Stimulated activated CD8-positive, alpha-beta memory T cell treated with anti-CD3 and anti-CD28 coated beads, Interleukin-15, amount 100 ng/mL, for 48 hours (primary cell): ENCODE data around the gene TMC5.

Source experiments
- DNase-seq, 2 donors: peaks; one replicate each; pipeline ENCODE4 v3.0.0-alpha.2; 2020; ENCODE audit warnings: low read depth in 2 of 2

Gene TMC5

DNA sequence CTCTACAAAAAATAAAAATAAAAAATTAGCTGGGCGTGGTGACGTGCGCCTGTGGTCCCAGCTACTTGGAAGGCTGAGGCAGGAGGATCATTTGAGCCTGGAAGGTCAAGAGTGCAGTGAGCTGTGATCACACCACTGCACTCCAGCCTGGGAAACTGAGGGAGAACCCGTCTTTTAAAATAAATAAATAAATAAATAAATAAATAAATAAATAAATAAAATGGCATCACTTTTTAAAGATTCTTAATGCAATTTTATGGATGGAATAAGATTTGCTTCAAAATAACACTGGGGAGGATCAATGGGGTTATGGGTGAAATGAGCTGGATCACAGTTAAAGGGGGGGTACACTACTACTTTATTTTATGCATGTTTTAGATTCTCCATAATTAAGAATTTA is 89.3 kb downstream of the TMC5 start:
- no peak for DNase-seq

DNA sequence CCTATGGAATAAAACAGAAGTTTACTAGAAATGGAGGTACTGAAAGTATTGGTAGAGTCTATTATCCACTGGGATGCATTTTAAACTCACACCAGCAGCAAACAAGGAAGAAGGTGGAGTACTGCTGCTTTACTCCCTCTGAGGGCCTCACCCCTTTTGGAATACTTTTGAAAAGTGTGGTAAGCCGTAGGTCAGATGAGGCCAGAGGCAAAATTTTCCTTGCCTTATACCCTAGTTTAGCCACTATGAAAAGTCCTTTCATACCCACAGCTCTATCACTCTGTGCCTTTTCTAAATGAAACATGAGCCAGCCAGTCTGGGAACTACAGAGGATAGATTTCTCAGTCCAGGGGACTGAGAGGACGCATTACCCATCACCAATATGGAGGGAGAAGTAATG is 90.2 kb downstream of the TMC5 start:
- DNase-seq = no peak

DNA sequence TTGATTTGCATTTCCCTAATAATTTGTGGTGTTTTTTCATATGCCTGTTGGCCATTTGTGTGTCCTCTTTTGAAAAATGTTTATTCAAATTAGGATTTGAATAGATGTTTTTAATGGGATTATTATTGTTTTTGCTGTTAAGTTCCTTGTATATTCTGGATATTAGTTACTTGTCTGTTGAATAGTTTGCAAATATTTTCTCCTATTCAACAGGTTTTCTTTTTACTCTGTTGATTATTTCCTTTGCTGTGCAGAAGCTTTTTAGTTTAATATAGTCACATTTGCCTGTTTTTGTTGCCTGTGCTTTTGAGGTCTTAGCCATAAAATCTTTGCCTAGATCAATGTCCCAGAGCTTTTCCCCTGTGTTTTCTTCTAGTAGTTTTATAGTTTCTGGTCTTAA is 94.6 kb downstream of the TMC5 start:
- no peak for DNase-seq

DNA sequence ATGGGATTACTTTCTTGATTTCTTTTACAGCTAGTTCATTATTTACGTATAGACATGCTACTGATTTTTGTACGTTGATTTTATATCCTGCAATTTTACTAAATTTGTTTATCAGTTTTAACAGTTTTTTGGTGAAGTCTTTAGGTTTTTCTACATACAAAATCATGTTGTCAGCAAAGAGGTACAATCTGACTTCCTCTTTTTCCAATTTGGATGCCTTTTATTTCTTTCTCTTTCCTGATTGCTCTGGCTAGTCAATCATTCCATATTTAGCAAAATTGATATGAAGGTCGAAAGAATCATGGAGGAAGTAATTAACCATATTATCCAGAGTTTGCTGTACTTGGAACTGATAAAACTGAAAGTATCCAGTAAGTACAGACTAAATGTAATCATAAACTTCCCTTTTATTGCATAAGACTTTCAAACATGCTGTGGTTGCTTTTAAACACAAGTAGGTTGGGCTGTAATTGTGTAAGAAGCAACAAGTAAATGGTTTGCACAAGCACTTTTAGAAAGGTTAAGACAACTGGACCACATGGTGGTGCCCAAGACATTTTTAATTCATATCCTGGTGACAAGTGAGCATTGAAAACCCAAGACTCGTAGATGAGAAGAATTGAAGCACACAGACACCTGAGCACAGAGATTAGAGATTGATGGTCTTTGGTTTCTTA is 95.8 kb downstream of the TMC5 start:
- DNase-seq = no peak

DNA sequence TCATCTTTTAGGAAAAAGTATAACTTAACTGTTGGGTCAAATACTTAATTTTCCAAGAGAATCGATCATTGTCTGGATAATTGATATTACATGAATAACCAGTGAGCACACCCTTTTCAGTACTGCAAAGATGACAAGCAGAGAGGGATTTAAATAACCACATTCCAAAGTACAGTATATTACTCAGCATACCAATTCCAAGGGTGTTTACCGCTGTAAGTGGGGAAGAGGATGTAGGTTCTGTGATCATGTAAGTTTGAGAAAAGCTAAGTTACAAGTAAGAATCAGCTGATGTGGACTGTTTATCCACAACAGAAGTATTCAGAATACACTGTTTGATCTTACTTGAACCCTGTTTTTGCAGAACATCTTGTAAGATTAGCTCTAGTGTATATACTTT is 98.1 kb downstream of the TMC5 start:
- no peak for DNase-seq

DNA sequence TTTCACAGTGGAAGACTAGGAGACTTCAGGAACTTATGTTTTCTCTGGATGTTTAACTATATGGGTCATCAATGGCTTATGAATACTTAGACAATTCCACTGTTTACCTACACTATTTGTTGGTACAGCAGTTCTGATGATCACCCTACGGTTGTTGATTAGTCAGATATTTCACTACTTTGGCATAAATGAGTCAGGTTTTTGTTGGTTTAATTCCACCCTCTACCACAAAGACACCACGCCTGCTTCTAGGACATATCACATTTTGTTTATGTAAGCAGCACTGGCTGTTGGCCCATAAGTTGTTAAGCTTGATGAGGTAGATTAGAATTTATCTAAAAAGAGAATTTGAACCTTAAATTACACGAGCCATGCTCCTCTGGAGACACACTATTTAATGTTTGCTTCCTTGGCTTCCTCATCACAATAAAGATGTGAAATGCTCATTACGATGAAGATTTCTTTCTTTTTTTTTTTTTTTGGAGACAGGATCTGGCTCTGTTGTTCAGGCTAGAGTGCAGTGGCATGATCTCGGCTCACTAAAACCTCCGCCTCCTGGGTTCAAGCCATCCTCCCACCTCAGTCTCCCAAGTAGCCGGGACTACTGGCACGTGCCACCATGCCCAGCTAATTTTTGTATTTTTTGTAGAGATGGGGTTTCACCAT is 99.9 kb downstream of the TMC5 start:
- DNase-seq = no peak

DNA sequence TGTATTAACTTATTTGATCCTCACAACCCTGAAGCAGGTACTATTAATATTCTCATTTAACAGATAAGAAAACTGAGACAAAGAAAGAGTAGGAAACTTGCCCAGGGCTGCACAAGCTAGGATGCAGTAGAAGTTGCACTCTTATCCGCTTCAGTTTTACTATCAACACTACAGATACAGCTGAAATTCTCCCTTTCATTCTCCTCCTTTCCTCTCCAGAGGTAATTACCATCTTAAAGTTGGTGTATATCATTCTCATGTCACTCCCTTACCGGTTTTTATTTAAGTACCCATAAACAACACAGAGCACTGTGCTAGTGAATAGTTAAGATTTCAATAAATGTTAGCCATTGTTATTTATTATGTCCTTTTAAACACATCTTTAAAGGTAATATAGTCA is 100.7 kb downstream of the TMC5 start:
- no peak for DNase-seq

DNA sequence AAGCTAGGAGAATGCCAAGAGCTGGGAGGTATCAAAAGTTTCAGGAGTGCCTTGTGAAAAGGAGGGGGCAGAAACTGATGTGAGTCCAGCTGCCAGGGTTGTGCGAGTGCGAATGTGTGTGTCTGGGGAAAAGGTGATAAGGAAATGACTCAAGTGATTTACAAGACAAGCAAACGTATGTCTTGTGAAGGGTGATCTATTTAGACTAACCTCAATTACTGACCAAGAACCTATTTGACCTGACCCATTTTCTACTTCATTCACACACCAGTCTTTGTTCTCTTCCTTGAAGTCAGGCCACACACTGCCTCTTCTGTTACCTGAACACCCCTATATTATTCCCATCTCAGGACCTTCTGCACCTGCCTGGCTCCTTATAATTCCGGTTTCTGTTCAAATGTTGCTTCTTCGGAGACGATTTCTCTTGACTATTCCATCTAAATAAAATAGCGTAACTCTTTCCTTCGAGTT is 103.2 kb downstream of the TMC5 start:
- DNase-seq = no peak

DNA sequence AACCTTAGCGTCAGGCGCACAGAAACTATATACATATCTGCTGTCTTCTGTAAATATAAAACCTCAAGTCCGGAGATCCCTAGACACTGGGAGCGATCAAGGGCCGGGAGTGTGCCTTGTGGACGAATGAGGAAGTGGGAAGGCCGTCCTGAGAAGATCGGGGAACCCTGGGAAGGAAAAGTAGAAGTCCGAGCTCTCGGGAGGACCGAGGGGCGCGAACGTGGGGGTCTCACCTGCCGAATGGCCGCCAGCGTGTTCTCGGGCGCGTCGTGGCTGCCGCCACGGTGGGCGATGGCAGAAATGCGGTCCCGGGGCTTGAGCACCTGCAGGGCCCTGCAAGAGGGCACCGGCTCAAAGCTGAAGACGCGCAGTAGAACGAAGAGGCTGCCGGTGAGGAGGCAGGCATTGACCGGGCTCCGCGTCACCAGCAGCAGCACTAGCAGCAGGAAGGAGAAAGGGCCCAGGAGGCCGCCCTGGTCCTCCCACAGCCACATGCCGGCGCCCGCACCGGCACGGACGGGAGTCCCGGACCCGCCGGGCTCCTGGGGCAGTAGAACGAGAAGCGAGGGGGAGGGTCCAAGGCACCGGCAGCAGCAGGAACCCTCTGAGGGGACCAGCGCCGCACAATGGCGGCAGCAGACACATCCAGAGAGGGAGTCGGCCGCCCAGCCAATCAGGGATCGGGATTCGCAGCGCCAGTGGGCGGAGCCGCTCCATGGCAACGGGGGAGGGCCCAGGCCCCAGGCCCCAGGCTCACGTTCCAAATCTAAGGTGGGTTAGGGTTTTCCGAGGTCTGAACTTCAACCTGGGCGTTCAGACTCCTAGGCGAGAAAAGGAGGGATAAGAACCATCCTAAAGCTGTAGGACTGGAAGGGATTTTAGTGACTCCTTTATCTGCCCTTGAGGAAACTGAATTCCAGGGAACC is 104.1 kb downstream of the TMC5 start, which contains the start of gene GDE1:
TSS of gene GDE1 (minus strand) at position 628 of the 926 bp plus-strand sequence. CDS start at position 494, 134 bp downstream.
- peak; percentile 88 to 90 for DNase-seq

DNA sequence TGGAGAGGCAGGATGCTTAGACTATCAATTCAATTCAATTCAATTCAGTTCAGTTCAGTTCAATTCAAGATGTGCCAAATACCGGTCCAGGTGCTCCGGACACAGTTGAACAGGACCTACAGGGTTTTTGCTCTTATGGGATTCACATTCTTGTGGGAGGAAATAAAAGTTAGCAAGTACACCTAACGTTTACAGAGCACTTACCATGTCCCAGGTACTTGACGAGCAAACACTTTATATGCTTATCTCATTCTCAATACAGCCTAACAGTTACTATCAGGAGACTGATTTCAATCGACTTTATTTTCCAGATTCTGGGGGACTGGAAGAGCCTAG is 104.7 kb downstream of the TMC5 start:
- DNase-seq = no peak

DNA sequence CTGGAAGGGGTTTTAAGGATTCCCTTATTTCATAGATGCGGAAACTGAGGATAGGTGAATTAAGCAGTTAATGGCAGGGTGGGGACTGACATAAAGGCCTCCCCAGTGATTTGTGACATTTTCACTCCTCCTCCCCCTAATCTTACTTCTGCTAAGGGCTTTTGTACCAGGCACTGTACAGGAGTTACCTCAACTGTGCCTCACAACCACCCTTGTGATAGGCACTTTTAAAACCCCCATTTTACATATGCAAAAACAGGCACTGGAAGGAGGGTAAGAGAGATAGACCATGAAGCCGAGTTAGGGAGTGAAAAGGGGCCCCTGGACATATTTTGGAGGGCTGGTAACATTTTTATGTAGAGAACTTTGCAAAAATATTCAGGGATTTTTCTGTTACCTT is 105.1 kb downstream of the TMC5 start:
- no peak for DNase-seq

DNA sequence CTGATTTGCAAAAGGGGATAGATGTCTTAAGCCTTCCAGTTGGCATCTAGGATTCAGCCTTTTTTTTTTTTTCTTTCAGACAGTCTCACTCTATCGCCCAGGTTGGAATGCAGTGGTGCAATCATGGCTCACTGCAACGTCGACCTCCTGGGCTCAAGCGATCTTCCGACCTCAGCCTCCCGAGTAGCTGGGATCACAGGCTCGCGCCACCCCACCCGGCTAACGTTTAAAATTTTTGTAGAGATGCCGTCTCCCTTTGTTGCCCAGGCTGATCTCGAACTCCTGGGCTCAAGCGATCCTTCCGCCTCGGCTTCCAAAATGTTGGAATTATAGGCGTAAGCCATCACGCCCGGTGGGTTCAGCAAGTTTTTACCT is 105.5 kb downstream of the TMC5 start:
- DNase-seq = no peak

DNA sequence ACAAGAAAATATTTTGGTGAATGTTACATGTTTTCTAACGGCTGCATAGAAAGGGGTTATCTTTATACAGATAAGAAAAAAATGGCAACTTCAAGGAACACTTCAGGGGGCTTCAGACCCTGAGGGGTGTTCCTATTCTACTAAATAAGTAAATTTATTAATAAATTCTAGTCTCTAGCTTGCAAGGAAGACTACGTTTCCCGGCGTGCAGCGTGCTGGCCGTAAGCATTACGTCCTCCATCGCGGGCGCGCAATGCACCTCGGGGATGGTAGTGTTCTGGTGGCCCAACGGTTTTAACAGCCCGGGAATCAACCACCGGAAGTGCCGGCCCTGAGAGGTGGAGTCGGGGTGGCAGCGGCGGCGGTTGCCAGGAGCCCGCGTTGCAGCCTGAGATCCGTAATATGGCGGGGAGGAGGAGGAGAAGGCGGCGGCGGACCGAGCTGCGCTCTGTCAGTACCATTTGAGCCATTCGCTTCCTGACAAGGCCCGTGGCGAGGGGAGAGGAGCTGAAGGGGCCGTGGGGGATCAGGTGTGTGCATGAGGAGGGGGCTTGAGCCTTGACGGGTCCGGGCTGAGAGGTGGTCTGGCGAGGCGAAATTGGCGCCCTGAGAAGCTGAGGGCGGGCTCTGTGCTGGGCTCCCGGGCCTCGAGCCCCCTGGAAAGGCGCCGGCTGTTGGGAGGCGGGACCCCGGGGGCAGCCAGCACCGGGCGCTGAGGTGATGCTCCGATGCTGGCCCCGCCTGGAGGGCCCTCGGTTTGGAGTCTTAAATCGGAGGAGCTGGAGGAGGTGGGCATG is 106.1 kb downstream of the TMC5 start, which contains the start of gene CCP110:
TSS of gene CCP110 (plus strand) at position 384 of the 797 bp plus-strand sequence. CDS start 3,940 bp downstream, outside the sequence.
- peak; percentile 90 to 92 for DNase-seq

DNA sequence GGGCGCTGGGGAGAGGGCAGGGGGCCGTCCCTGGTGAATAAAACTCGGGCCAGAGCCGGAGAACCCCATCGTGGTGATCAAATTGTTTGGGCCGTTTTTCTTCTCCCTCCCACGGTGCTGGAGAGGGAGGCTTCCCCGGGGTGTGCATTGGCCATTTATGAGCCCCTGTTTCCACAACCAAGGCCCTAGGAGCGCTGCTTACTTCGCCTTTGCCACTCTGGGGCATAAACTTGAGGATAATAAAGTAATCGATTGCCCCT is 106.6 kb downstream of the TMC5 start:
- no peak for DNase-seq

DNA sequence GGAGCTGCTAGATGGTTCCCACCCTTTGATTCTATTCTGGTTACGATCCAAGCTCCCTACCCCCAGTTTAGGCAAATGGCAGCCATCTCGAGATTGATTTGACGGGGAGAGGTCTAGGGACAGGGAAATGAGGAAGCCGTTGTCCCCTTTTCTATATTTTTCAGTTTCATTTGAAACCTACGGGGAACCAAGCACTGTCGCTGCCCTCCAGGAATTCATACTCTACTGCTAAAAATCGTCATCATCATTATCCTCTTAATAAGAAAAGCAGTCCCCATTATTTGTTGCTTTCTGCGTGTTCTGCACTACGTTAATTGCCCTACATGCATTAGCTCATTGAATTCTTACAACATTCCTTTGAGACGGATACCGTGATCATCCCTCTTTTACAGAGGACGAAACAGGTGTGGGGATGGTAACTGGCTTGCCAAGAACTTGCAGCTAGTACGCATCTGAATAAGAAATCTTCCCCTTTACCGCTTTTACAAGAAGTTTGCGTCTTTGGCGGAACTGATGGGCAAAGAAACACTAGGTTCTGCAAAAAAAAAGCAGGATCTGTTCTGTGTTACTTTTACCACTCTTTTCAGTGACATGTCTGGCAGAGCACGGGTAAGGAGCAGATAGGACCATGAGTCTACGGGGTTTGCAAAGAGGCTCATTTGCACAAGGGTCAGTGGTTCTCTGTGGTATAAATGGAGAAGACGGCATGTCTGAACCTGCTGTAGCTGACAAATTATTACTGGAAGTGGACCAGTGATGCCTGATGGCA is 107.1 kb downstream of the TMC5 start:
- DNase-seq = no peak

DNA sequence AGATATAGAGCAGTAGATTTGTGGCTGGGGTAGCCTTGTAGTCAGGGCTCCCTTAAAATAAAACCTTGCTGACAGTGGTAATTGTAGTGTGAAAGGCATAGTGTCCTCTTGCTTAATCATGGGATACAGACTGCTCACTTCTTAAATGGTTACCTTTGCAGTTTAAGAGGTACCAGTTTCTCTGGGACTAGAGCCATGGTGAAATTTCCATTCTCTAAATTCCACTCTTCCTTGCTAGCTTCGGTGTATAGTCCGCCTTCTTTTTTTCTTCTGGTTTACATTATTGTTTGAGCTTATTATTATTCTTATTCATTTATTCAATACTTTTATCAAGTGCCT is 107.7 kb downstream of the TMC5 start:
- no peak for DNase-seq

DNA sequence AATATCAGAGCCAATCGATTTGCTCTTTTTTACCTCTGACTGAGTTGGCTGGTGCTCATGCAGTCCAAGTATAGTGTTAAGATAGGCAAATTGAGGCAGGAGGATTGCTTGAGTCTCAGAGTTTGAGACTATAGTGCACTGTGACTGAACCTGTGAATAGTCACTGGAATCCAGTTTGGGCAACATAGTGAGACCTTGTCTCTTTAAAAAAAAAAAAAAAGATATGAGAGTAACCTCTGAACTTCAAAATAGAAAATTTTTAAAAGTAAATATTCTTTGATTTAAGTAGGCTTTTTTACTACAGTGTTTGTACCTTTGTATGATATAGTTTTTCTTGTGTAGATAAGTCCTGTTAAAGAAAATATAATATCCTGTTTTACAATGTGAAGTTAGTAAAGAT is 109.5 kb downstream of the TMC5 start:
- DNase-seq = no peak

DNA sequence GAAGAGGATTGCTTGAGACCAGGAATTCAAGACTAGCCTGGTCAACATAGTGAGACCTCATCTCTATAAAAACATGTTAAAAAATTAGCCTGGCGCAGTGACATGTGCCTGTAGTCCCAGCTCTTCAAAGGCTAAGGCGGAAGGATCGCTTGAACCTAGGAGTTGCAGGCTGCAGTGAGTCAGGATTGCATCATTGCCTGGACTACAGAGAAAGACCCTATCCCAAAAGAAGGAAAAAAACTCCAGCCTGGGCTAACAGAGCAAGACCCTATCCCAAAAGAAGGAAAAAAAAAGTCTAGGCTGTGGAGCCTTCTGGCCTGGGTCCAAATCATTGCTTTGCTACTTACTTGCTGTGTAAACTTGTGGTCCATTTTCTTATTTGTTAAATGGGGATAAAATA is 111.0 kb downstream of the TMC5 start:
- DNase-seq = no peak

DNA sequence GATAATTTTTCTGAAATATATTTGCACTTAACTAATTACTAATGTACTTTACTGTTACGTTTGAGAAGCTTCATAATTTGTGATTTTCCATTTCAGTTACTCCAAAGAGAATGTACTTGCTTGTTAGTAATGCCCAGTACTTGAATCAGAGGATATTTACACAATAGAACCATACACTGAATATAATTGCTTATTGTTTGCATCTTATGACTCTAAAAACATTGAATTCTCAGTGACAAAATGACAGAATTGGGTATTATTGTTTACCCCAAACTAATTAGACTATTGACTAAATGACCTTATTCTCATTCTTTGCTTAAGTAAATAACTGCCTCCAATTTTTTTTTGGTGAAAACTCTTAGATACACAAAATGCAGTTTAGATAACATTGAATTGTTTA is 114.9 kb downstream of the TMC5 start:
- no peak for DNase-seq

DNA sequence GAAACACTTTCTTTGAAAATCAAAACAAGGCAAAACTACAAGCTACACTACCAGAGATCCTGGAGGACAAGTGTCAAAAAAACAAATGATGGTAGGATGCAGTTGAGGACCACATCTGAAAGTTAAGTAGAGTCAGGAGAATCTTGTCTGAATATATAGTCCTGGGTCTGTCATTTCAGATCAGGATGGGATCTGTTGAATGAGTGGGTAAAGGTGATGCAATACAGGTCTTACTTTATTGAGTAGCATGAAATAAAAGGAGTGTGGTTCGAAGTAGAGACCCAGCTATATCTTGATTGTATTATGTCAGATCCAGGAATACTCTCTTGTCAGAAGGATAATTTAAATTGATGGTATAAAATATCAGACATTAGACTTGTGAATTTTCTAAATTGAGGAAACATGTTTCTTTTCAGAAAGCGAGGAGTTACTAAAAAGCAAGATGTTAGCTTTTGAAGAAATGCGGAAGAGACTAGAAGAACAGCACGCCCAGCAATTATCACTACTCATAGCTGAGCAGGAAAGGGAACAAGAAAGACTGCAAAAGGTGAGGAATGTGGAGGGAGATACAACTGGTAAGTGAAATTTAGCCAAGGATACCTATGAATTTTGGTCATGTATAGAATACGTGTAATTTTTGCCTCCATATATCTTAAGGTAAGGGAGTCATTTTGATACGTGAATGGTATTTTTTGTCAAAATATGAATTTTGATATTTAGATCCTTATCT is 122.7 kb downstream of the TMC5 start:
- DNase-seq = no peak
